HG03064 (cell line): ENCODE results near the gene DUSP1.
"Not testable (repeated sequence)": the region's sequence is repeated elsewhere in the genome, so short reads cannot be mapped to it uniquely, and the experiment has no call there.

Source experiments
- ATAC-seq: cut with Tn5 transposase; IDR thresholded peaks from one replicate; pipeline ENCODE4 v1.9.1; 2021; ENCODE audit warnings: low read depth; ENCODE audit not compliant: unreplicated experiment

DUSP1 gene

GRCh38 chr5:172798422-172799215, 27.6 kb upstream of the DUSP1 start:
- ATAC-seq: no peak

- ATAC-seq: no peak
These were observed 26.8 kb upstream of the DUSP1 start for GRCh38 chr5:172797771-172798191.

- no peak for ATAC-seq
These were observed 25.3 kb upstream of the DUSP1 start for GRCh38 chr5:172796306-172796705.

GRCh38 chr5:172795318-172795977, 24.5 kb upstream of the DUSP1 start:
- no peak for ATAC-seq

GRCh38 chr5:172793577-172794488, 22.8 kb upstream of the DUSP1 start:
- ATAC-seq: no peak

- ATAC-seq: no peak
These were observed 21.9 kb upstream of the DUSP1 start for GRCh38 chr5:172792701-172793570.

GRCh38 chr5:172791726-172792445, 20.9 kb upstream of the DUSP1 start:
- ATAC-seq: no peak

GRCh38 chr5:172791286-172791685, 20.3 kb upstream of the DUSP1 start:
- ATAC-seq: no peak

GRCh38 chr5:172790496-172790889, 19.5 kb upstream of the DUSP1 start:
- ATAC-seq: no peak

GRCh38 chr5:172789687-172790495, 18.9 kb upstream of the DUSP1 start:
- ATAC-seq: no peak

DNA sequence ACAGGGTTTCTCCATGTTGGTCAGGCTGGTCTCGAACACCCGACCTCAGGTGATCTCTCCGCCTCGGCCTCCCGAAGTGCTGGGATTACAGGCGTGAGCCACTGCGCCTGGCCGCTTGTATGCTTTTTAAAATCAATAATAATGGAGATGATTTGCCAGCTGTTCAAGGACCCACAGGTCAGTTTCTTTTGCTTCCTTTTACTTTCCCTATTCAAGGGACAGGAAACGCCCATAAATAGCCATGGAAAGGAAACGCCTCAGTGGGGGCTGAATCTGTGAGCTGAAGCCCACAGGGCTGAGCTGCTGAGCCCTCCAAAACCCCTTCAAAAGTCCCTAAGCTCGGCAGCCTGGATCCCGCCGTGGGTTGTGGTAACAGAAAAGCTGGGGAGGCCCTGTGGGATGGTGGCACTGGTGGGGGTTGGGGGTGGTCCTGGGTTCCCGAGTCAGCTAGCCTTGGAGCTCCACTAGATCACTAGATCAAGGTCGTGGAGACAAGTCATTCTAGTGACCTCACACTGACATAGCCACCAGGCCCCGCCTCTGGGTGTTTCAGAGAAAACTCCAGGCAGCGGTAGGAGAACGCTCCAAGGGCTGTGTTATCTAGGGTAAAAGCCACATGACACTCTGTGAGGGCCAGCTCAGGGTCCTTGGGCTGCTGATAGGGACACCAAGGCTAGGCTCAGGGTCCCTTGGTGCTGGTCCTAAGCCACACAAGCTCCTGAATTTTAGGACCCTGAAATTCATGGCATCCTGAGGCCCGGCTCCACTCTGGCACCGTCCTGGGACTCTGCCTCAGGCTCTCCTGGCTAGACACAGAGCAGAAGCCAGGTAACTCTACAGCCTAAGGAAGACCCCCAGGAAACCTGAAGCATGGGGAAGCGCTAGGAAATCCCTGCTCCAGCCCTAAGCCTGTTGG, 18.0 kb upstream of the DUSP1 start:
- ATAC-seq: no peak

DNA sequence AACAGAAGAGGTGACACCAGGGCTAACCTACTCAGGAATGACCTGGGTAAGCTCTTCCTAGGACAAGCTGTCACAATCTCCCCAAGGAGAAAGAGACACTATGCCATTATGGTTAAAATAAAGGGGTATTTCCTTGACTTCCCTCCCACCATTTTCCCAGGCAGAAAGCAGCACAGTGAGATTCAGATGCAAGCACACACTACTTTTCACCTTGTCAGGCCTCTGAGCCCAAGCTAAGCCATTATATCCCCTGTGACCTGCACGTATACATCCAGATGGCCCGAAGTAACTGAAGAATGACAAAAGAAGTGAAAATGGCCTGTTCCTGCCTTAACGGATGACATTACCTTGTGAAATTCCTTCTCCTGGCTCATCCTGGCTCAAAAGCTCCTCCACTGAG, 16.5 kb upstream of the DUSP1 start:
- not testable (repeated sequence) for ATAC-seq

GRCh38 chr5:172786736-172787462, 15.9 kb upstream of the DUSP1 start:
- no peak for ATAC-seq

GRCh38 chr5:172785429-172786088, 14.6 kb upstream of the DUSP1 start:
- ATAC-seq: no peak

GRCh38 chr5:172784162-172784561, 13.2 kb upstream of the DUSP1 start:
- not testable (repeated sequence) for ATAC-seq

- not testable (repeated sequence) for ATAC-seq
These were observed 12.3 kb upstream of the DUSP1 start for GRCh38 chr5:172783319-172783718.
